T47D (cell line): Measurements from ENCODE around the gene TMC3.
"Not testable (repeated sequence)": the region's sequence is repeated elsewhere in the genome, so short reads cannot be mapped to it uniquely, and the experiment has no call there.

Experiments
- DNase-seq, 2 experiments: peaks; one replicate each; pipeline versions ENCODE4 v3.0.0 to v3.0.0-alpha.2; 2011 to 2012; ENCODE audit warnings: low read depth in 1 of 2, low spot score in 1 of 2
- JUND ChIP-seq: IDR thresholded peaks from 2 replicates; pipeline ENCODE4 v1.6.1; 2012; ENCODE audit warnings: low read depth
- in situ Hi-C: cut with HindIII; loops from 2 replicates; pipeline ENCODE4 v1.10.0; 2016; ENCODE audit warnings: low sequenced_read_pairs, low pct_unique_long_range_greater_than_20kb

TMC3 gene

GRCh38 chr15:81356252-81356651, 17.8 kb downstream of the TMC3 start:
- in situ Hi-C loops, result no loop called here
- no peak for DNase-seq
- no peak for TF ChIP-seq JUND

- no peak for DNase-seq
- in situ Hi-C loops, result no loop called here
- TF ChIP-seq JUND, result no peak
Measured at GRCh38 chr15:81351651-81352050, 22.4 kb downstream of the TMC3 start.

DNA sequence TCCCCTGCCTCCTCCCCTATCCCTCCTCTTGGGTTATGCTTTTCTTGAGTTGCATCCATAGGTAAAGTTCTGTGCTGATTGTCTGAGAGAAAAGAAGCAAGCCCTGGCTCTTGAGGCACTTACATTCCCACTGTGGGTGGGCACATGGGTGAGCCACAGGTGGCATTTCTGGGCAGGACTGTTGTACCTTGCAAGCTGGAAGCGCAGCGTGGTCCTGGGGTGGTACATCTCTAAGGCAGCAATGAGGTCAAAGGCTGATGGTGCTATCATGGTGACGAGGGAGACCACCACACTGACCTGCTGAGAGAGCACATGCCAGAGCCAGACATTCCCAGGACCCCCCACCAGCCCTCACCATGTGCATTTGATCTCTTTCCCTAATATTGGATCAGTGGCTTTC, 24.7 kb downstream of the TMC3 start:
- TF ChIP-seq JUND, result no peak
- in situ Hi-C loops, result no loop called here
- DNase-seq, result no peak

- not testable (repeated sequence) for DNase-seq
Measured at GRCh38 chr15:81348691-81349090, 25.3 kb downstream of the TMC3 start.

GRCh38 chr15:81347910-81348309, 26.1 kb downstream of the TMC3 start:
- in situ Hi-C loops, result no loop called here
- no peak for DNase-seq
- TF ChIP-seq JUND, result no peak

More at GRCh38 chr15:81348691-81349090, 25.3 kb downstream of the TMC3 start:
- in situ Hi-C loops, result not testable (repeated sequence)

- no peak for DNase-seq
- TF ChIP-seq JUND, result no peak
- in situ Hi-C loops, result no loop called here
Measured at GRCh38 chr15:81346611-81347010, 27.4 kb downstream of the TMC3 start.

- in situ Hi-C loops, result no loop called here
- TF ChIP-seq JUND, result no peak
- no peak for DNase-seq
Measured at GRCh38 chr15:81343371-81343770, 30.6 kb downstream of the TMC3 start.

DNA sequence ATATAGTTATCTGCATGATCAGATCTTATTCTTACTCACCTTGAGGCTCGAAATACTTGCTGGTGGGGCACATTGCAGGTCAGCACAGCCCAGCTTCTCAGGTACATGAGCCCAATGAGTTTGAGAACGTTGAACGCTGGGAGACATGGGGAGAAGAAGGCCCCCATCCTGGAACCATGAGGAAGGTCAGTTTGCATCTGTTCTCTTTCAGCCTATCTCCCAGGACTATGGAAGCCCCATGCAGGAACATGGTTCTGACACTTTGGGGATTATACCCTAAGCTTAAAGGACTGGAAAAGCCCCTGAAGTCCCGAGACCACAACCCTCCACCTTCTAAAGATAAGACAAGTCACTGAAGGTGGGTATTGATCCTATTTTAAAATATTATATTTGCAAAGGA, 32.7 kb downstream of the TMC3 start:
- in situ Hi-C loops, result no loop called here
- DNase-seq, result no peak
- no peak for TF ChIP-seq JUND

- no peak for TF ChIP-seq JUND
- DNase-seq, result no peak
- in situ Hi-C loops, result no loop called here
Measured at GRCh38 chr15:81339851-81340250, 34.2 kb downstream of the TMC3 start.

DNA sequence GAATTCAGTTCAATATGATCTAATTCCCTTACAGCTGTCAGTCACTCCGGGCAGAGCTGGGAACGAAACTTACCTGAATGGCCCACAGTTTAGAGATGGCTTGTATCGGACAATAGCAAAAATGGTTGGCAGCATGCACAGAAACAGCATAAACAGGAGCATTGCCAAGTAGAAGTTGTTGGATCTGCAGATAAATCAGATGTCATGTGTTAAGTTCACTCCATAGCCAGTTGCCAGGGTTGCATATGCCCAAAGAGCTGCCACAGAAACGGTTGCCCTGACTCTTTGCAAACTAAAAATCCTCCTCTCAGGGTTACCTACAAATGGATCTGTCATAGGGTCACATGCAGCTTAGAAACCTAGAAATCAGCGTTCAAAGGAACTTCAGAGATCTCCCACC, 34.7 kb downstream of the TMC3 start:
- DNase-seq, result peak in 1 of 2 experiments; percentile 36
- in situ Hi-C loops, result no loop called here
- no peak for TF ChIP-seq JUND

DNA sequence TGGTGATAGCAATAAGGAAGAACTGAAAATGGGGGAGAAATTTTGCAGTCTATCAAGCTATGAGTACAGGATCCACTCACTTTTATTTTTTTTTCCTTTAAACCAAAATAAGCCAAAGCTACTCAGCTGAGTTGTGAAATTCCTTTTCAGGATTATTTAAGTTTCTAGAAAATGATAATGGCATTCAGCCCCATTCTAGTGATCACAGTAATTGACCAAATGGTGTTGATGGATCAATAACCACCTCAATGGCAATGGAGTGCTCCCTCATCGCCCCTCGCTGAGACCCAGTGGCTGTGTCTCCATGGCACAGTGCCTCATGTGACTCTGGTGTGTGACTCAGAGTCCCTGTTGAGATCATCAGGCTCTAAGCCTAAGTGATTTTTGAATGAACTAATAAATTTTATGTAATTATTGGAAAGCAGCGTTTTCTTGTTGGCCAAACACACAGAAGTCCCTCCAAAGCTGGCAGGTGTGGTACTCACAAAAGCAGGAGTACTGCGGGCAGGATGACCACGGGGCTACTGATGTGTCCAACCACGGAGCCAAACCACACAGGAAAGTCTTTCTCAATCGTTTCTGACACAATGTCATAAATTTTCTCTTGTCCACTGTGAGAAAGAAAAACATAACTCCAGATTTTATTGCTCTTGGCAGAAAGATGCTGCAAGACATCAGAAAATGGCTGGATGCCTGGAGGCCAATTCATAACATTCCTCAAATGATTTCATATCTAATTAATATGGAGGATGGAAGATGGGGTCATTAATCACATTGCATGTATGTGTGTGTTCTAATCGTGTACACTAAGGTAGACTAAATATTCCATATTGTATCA, 35.6 kb downstream of the TMC3 start:
- TF ChIP-seq JUND, result no peak
- in situ Hi-C loops, result no loop called here
- DNase-seq, result peak in 1 of 2 experiments; percentile 70

DNA sequence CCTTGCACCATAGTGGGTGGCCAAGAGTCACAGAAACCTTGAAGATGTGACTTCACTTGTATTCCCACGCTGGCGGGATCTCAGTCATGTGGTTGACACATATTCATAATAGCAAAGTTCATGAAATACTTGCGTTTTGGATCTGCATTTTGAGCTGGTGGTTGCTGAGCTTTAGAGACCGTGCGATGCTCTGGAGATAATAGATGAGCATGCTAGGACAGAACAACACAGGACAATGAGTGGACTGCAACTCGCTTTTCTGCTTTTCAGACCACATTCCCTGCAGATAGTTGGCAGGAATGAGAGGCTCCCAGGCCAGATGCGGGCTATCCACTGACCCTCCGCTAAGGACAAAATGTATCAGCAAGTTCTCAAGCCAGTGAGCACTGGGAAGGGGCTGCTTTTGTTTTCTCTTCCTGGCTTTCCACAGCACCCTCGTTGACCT, 36.3 kb downstream of the TMC3 start:
- in situ Hi-C loops, result no loop called here
- no peak for TF ChIP-seq JUND
- peak in 1 of 2 experiments; percentile 18 for DNase-seq

DNA sequence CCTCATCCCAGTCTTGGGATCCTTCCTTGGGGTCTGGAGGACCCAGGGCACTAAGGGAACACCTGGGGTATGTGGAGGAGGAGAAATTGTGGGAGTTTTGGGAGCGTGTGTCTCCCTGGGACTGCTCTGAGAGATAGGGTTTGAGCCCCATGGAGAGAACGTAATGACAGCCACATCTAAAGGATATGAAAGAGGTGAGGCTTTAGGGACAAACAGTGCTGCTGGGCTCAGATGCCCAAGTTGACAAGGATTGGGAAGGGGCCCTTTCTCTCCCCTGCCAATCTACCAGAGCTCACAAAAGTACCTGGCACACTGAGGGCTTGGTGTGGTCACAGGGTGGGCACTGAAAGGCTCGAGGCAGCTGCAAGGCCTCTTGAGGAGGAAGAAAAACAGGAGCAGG, 36.8 kb downstream of the TMC3 start:
- TF ChIP-seq JUND, result no peak
- in situ Hi-C loops, result no loop called here
- DNase-seq, result no peak

DNA sequence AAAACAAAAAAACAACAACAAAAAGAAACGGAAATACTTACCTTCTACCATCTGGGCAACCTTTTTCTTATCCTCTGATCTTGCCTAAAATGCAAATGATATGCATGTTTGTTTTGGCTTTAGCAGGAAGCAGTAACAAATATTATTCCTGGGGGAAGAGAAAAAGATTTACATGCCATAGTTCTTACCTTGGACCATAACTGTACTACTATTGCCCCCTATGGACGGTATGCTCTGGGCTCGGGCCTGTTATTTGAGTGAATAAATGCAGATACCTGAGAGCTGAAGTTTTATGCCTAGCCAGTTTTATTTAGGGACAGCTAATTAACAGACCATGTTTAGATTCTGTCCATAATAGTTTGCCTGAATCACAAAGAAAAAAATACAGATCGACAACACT, 37.4 kb downstream of the TMC3 start:
- in situ Hi-C loops, result no loop called here
- peak in 1 of 2 experiments; percentile 70 for DNase-seq
- no peak for TF ChIP-seq JUND
